Measurements from ENCODE around the gene ABCA7.

- no peak for TF ChIP-seq BHLHE40 (IDR thresholded peaks at IDR 0.05; ENCODE audit: borderline replicate concordance)
- no peak for TF ChIP-seq CTBP1 (IDR thresholded peaks at IDR 0.05; ENCODE audit: borderline replicate concordance)
- TF ChIP-seq LEF1 (IDR thresholded peaks at IDR 0.05; ENCODE audit: borderline replicate concordance): no peak
- no peak for TF ChIP-seq NFRKB (IDR thresholded peaks at IDR 0.05)
- no peak for TF ChIP-seq SP1 (IDR thresholded peaks at IDR 0.05)
- no peak for TF ChIP-seq SUZ12 (IDR thresholded peaks at IDR 0.05)
- no peak for TF ChIP-seq ZNF384 (IDR thresholded peaks at IDR 0.05)
- no peak for TF ChIP-seq FOXA1 (IDR thresholded peaks at IDR 0.05)
- no peak for TF ChIP-seq TARDBP (IDR thresholded peaks at IDR 0.05)
- no peak for TF ChIP-seq HDGF (IDR thresholded peaks at IDR 0.05; ENCODE audit: borderline replicate concordance)
- no peak for TF ChIP-seq L3MBTL2 (conservative IDR thresholded peaks at IDR 0.05)
- no peak for TF ChIP-seq FOXM1 (IDR thresholded peaks at IDR 0.05; ENCODE audit: borderline replicate concordance)
- no peak for TF ChIP-seq ARNT (IDR thresholded peaks at IDR 0.05)
- no peak for TF ChIP-seq PKNOX1 (IDR thresholded peaks at IDR 0.05)
These were observed 12.9 kb upstream of the ABCA7 start for GRCh38 chr19:1026783-1027649.

Data from HEK293T (cell line).